ENCODE measurements around the gene CACNA2D1.

The CACNA2D1 gene

GRCh38 chr7:82131215-82131614 lies 312.4 kb downstream of the CACNA2D1 start:
- Histone ChIP-seq H3K9me3 (no peaks in the 10 kb centered on the region), H3K4me1 (no peaks in the 10 kb centered on the region; the same call in none of the 2 replicates), H3K4me3 (ENCODE audit: low read depth, low read length) (no peak overlapping the region), H3K27me3 (no peaks in the 10 kb centered on the region), H3K36me3 (0 out of 2 replicates have a peak, but pooled peaks cover 3% of the 10 kb centered on the region)
- TF ChIP-seq, protein P1, sequence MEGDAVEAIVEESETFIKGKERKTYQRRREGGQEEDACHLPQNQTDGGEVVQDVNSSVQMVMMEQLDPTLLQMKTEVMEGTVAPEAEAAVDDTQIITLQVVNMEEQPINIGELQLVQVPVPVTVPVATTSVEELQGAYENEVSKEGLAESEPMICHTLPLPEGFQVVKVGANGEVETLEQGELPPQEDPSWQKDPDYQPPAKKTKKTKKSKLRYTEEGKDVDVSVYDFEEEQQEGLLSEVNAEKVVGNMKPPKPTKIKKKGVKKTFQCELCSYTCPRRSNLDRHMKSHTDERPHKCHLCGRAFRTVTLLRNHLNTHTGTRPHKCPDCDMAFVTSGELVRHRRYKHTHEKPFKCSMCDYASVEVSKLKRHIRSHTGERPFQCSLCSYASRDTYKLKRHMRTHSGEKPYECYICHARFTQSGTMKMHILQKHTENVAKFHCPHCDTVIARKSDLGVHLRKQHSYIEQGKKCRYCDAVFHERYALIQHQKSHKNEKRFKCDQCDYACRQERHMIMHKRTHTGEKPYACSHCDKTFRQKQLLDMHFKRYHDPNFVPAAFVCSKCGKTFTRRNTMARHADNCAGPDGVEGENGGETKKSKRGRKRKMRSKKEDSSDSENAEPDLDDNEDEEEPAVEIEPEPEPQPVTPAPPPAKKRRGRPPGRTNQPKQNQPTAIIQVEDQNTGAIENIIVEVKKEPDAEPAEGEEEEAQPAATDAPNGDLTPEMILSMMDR (IDR thresholded peaks at IDR 0.05; ENCODE audit: low read depth, low read length): no peak
- DNase-seq: no peak

- no peak for DNase-seq
- TF ChIP-seq, protein P1 (IDR thresholded peaks at IDR 0.05; ENCODE audit: low read depth, low read length): no peak
- no peak overlapping the region for H3K4me3 ChIP-seq (ENCODE audit: low read depth, low read length)
- peaks cover 3% of the 10 kb centered on the region; the same call in 1 of the 2 replicates for H3K36me3 ChIP-seq
- no peaks in the 10 kb centered on the region for H3K27me3 ChIP-seq
- H3K4me1 ChIP-seq: no peaks in the 10 kb centered on the region; the same call in none of the 2 replicates
- H3K9me3 ChIP-seq: no peaks in the 10 kb centered on the region
Measured at GRCh38 chr7:82129091-82129490, 314.5 kb downstream of the CACNA2D1 start.

- H3K9me3 ChIP-seq: no peaks in the 10 kb centered on the region
- no peak for DNase-seq
- H3K4me3 ChIP-seq (ENCODE audit: low read depth, low read length): no peak overlapping the region
- TF ChIP-seq, protein P1 (IDR thresholded peaks at IDR 0.05; ENCODE audit: low read depth, low read length): no peak
- H3K27me3 ChIP-seq: no peaks in the 10 kb centered on the region
- H3K4me1 ChIP-seq: no peaks in the 10 kb centered on the region; the same call in none of the 2 replicates
- peaks cover 3% of the 10 kb centered on the region; the same call in 1 of the 2 replicates for H3K36me3 ChIP-seq
Measured at GRCh38 chr7:82128546-82128945, 315.0 kb downstream of the CACNA2D1 start.

DNA sequence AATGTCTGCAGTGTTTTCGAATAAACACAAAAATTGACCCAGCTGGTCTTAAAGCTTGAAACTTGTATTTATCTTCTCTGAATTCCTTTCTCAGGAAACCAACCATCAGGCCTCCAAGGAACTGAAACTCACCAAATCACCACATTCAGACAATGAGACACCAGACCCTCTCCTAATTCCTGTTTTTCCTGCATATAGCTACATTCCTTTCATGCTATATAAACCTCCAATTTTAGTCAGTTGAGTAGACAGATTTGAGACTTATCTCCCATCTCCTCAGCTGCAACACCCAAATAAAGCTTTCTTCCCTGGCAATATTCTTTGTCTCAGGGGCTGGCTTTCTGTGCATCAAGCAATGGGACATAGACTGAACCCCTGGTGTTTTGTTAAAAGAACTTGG lies 317.0 kb downstream of the CACNA2D1 start:
- peaks cover 8% of the 10 kb centered on the region for H3K4me1 ChIP-seq
- no peaks in the 10 kb centered on the region for H3K27me3 ChIP-seq
- H3K36me3 ChIP-seq: peaks cover 3% of the 10 kb centered on the region; the same call in 1 of the 2 replicates
- TF ChIP-seq, protein P1 (IDR thresholded peaks at IDR 0.05; ENCODE audit: low read depth, low read length): no peak
- no peak for DNase-seq
- no peak overlapping the region for H3K4me3 ChIP-seq (ENCODE audit: low read depth, low read length)
- H3K9me3 ChIP-seq: no peaks in the 10 kb centered on the region

GRCh38 chr7:82124445-82124844 lies 319.1 kb downstream of the CACNA2D1 start:
- no peaks in the 10 kb centered on the region for H3K9me3 ChIP-seq
- peaks cover 3% of the 10 kb centered on the region; the same call in 1 of the 2 replicates for H3K36me3 ChIP-seq
- no peak overlapping the region for H3K4me3 ChIP-seq (ENCODE audit: low read depth, low read length)
- no peak for DNase-seq
- TF ChIP-seq, protein P1 (IDR thresholded peaks at IDR 0.05; ENCODE audit: low read depth, low read length): no peak
- peaks cover 8% of the 10 kb centered on the region for H3K4me1 ChIP-seq
- H3K27me3 ChIP-seq: no peaks in the 10 kb centered on the region

- Histone ChIP-seq H3K4me1 (peaks cover 8% of the 10 kb centered on the region), H3K36me3 (peaks cover 3% of the 10 kb centered on the region; the same call in 1 of the 2 replicates), H3K4me3 (ENCODE audit: low read depth, low read length) (no peak overlapping the region), H3K27me3 (no peaks in the 10 kb centered on the region), H3K9me3 (no peaks in the 10 kb centered on the region)
- TF ChIP-seq, protein P1 (IDR thresholded peaks at IDR 0.05; ENCODE audit: low read depth, low read length): no peak
- DNase-seq: no peak
Measured at GRCh38 chr7:82122275-82122674, 321.3 kb downstream of the CACNA2D1 start.
